Cardiac muscle cell (in vitro differentiated cells and primary cell): ENCODE results near the gene ACAP2. TPM values are rescaled to one million over a fixed set of nuclear protein-coding genes. Genes with fewer than 3 reads are reported as not detected.

Experiments used
- DNase-seq, 2 donors: peaks; one replicate each; pipeline versions ENCODE4 v3.0.0 to v3.0.0-alpha.2; 2010 to 2017; ENCODE audit warnings: low read depth in 1 of 2, low spot score in 1 of 2
- H3K27ac ChIP-seq: fragments of 200-600 bp; sonication (generic); 2 replicates; pipeline ENCODE4 v1.5.1; 2016
- H3K27me3 ChIP-seq: fragments of 200-600 bp; sonication (generic); 2 replicates; pipeline ENCODE4 v1.6.0; 2016; ENCODE audit warnings: control low read depth
- H3K36me3 ChIP-seq: fragments of 200-600 bp; sonication (generic); 2 replicates; pipeline ENCODE4 v1.5.1; 2016; ENCODE audit warnings: control low read depth
- H3K4me1 ChIP-seq: fragments of 200-600 bp; sonication (generic); 2 replicates; pipeline ENCODE4 v1.8.1; 2017; ENCODE audit warnings: low read depth, mild to moderate bottlenecking, mixed run types
- H3K4me3 ChIP-seq: fragments of 200-600 bp; sonication (generic); 2 replicates; pipeline ENCODE4 v1.5.1; 2016; ENCODE audit warnings: mild to moderate bottlenecking
- H3K9me3 ChIP-seq: fragments of 200-600 bp; sonication (generic); 2 replicates; pipeline ENCODE4 v1.5.1; 2017; ENCODE audit warnings: low read depth, mild to moderate bottlenecking, control low read depth
- polyA plus RNA-seq: library from polyadenylated mRNA; unstranded; fragments of >200 nt; fragmentation: Nextera tagmentation; extraction: Ambion mirVana; gene quantifications from 2 replicates; pipeline ENCODE4 v1.2.1, GENCODE V29; 2016
- total RNA-seq: library from RNA; depleted of rRNA; stranded (reverse); fragments of >200 nt; gene quantifications from 2 replicates; pipeline ENCODE4 v1.2.3, GENCODE V29; 2016
- TF ChIP-seq, protein P1 (sequence below): IDR thresholded peaks from 2 replicates; pipeline ENCODE4 v1.5.1; 2012; ENCODE audit warnings: low read depth, mild to moderate bottlenecking, low read length

Gene ACAP2
- total and polyA plus RNA-seq, 2 experiments from 2014 or later = 36.2 to 44.4 TPM

DNA sequence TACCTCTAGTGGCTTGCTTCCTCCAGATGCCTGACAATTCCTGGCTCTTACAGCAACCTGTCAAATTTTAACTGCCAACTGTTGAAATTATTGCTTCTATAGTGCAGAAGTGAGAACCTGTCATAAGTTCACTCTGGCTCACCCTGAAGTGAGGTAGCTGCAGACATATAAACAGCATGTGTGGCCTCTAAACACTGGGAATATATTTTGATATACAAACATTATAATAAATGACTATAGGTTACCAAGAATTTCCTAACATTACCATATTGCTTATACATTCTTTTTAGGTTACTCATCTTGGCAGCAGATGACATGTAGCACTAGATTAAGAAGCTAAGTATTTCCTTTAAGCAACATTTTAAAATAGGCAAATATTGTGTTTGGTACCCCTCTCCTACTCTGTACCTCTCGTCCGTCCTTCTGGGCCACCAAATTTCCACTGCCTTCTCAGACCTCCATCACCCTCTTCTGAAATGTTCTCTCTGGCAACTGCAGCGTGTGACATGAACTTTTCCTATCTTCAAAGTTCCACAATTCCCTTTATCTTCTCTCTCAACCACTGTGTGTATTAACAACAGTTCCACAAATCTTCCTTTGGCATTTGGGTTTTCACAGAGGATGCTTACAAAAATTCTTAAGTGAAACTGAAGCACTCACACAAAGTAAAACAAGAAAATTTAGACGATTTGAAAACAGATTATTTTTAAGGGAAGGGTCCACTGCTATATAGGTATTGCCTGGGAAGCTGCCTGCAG is 156.5 kb downstream of the ACAP2 start:
- Histone ChIP-seq H3K27me3 (no peaks in the 10 kb centered on the region), H3K4me1 (peaks cover 31% of the 10 kb centered on the region), H3K9me3 (no peaks in the 10 kb centered on the region), H3K36me3 (peaks cover 7% of the 10 kb centered on the region), H3K4me3 (no peak overlapping the region), H3K27ac (no peak overlapping the region)
- DNase-seq = peak in 1 of 2 donors; percentile 61
- TF ChIP-seq, protein P1, sequence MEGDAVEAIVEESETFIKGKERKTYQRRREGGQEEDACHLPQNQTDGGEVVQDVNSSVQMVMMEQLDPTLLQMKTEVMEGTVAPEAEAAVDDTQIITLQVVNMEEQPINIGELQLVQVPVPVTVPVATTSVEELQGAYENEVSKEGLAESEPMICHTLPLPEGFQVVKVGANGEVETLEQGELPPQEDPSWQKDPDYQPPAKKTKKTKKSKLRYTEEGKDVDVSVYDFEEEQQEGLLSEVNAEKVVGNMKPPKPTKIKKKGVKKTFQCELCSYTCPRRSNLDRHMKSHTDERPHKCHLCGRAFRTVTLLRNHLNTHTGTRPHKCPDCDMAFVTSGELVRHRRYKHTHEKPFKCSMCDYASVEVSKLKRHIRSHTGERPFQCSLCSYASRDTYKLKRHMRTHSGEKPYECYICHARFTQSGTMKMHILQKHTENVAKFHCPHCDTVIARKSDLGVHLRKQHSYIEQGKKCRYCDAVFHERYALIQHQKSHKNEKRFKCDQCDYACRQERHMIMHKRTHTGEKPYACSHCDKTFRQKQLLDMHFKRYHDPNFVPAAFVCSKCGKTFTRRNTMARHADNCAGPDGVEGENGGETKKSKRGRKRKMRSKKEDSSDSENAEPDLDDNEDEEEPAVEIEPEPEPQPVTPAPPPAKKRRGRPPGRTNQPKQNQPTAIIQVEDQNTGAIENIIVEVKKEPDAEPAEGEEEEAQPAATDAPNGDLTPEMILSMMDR = no peak

DNA sequence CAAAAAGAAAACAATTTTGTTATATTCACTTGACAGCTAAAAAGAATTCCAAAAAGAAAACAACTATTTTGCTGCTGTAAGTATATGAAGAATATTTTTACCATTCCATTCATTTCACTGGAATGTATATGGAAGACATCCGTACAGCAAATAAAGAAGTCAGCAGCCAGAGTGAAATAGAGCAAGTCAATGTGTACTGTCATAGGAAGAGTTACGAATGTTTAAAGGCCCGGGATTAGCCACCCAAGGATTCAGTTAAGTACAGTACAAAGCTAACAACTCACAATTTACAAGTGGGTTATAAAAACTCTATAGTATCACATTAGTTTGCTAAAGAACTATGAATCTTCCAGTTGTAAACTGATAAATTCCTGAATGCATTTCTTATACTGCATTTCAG is 157.4 kb downstream of the ACAP2 start:
- DNase-seq = no peak
- Histone ChIP-seq H3K27ac (no peak overlapping the region), H3K4me3 (no peak overlapping the region)

DNA sequence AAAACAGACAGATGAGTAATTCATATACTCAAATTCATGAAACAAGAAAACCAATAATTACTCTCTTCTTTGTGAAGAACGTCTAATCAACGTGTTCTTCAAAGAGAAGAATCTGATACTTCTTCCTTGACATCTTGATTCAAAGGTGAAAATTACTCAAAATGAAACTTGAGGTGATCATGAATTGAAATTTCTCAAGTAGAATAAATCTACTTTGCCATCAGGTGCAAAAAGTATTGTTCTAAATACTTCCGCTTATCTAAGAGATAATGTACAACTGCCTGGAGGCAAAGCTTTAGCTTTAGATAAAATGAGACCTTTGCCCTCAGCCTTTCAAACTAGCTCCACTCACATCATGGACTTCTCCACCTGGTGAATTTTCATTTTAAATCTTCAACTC is 158.0 kb downstream of the ACAP2 start:
- peaks cover 4% of the 10 kb centered on the region for H3K36me3 ChIP-seq
- TF ChIP-seq, protein P1 = no peak
- no peak for DNase-seq
- no peaks in the 10 kb centered on the region for H3K9me3 ChIP-seq
- H3K27me3 ChIP-seq = no peaks in the 10 kb centered on the region
- H3K4me3 ChIP-seq = no peak overlapping the region
- peaks cover 31% of the 10 kb centered on the region for H3K4me1 ChIP-seq
- no peak overlapping the region for H3K27ac ChIP-seq

More for the DNA sequence above, 157.4 kb downstream of the ACAP2 start:
- TF ChIP-seq, protein P1 = no peak
- no peaks in the 10 kb centered on the region for H3K27me3 ChIP-seq
- peaks cover 7% of the 10 kb centered on the region for H3K36me3 ChIP-seq
- no peaks in the 10 kb centered on the region for H3K9me3 ChIP-seq
- H3K4me1 ChIP-seq = peaks cover 31% of the 10 kb centered on the region

DNA sequence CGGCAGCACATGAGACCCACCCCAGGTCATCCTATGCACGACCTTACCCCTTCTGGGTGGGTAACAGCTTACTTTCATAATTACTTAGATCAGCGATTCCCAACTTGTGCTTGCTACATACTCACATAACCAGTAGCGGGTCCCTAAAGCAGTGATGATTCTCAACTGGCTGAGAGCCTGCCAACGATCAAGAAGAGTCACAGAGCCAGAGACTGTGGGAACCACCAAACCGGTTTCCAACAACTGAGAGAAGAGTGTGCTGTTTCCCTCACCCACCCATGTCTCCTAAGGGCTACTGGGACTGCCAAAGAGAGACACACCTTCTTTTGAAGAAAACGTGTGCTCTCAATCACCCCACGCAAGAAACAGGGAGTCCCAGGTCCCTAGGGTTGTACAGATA is 159.9 kb downstream of the ACAP2 start:
- Histone ChIP-seq H3K9me3 (no peaks in the 10 kb centered on the region), H3K27me3 (no peaks in the 10 kb centered on the region), H3K27ac (no peak overlapping the region), H3K36me3 (peaks cover 3% of the 10 kb centered on the region), H3K4me1 (peaks cover 31% of the 10 kb centered on the region), H3K4me3 (no peak overlapping the region)
- TF ChIP-seq, protein P1 = no peak
- DNase-seq = no peak

DNA sequence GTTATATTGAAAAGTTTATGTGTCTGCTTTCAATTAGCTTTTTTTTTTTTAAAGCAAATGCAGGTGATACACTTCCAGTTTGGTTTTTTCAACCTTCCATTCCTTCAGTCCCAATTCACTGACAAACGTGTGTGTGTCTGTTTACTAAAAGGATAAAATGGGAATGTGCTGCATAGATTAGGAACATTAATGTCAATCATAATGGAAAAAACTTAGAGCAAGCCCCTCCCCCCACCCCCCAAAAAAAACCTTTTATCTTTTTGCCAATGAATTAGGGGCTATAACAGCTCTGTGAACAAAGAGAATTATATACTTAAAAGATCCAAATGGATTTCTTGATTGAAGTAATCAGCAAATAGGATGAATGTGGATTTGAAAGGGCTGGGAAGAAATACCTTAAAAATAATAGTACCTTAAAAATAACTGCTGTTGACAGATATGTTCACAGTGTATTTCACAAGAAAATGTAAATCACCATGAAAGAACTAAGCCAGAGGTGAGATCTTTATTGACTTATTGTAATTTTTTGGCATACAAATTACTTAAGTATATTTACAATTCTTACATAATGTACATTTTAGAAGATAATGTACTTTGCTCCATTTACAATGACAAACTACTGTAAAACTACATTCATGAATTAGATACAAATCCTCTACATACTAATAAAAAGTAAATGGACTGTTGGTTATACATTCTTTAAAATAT is 168.4 kb downstream of the ACAP2 start:
- Histone ChIP-seq H3K9me3 (no peaks in the 10 kb centered on the region), H3K36me3 (no peaks in the 10 kb centered on the region)
- no peak for DNase-seq

More for the DNA sequence above, 168.4 kb downstream of the ACAP2 start:
- Histone ChIP-seq H3K4me3 (no peak overlapping the region), H3K4me1 (peaks cover 16% of the 10 kb centered on the region), H3K27me3 (no peaks in the 10 kb centered on the region), H3K27ac (no peak overlapping the region)
- TF ChIP-seq, protein P1 = no peak
